H1 (cell line): ENCODE data around the gene CD72. TPM values are rescaled to one million over a fixed set of nuclear protein-coding genes. Genes with fewer than 3 reads are reported as not detected.

Source experiments
- CTBP2 ChIP-seq: IDR thresholded peaks from 2 replicates; pipeline ENCODE4 v1.7.0; 2011; ENCODE audit warnings: borderline replicate concordance, mild to moderate bottlenecking, moderate library complexity, mixed read lengths, low read length; ENCODE audit not compliant: insufficient read depth, insufficient read length
- KDM4A ChIP-seq: IDR thresholded peaks from one replicate; pipeline ENCODE4 v1.7.1; 2012; ENCODE audit warnings: low read depth, mild to moderate bottlenecking, moderate library complexity, low read length, inconsistent platforms; ENCODE audit not compliant: severe bottlenecking
- NANOG ChIP-seq: IDR thresholded peaks from 2 replicates; pipeline ENCODE4 v1.6.1; 2011; ENCODE audit warnings: low read length, low read depth, mild to moderate bottlenecking, inconsistent platforms; ENCODE audit not compliant: insufficient read depth, poor library complexity, severe bottlenecking
- NRF1 ChIP-seq: IDR thresholded peaks from 2 replicates; pipeline ENCODE4 v1.6.1; 2011; ENCODE audit warnings: mild to moderate bottlenecking, low read depth, low read length, improper control_type of control experiment
- SIX5 ChIP-seq: IDR thresholded peaks from 2 replicates; pipeline ENCODE4 v1.6.1; 2011; ENCODE audit warnings: mild to moderate bottlenecking, low read depth, low read length
- SP2 ChIP-seq: IDR thresholded peaks from 2 replicates; pipeline ENCODE4 v1.6.1; 2012; ENCODE audit warnings: mild to moderate bottlenecking, low read length, inconsistent platforms
- TAF7 ChIP-seq: optimal IDR thresholded peaks from 2 replicates; pipeline ENCODE3; 2011; ENCODE audit warnings: low read depth, mild to moderate bottlenecking, inconsistent platforms, low read length, moderate library complexity, borderline replicate concordance
- TEAD4 ChIP-seq: IDR thresholded peaks from 2 replicates; pipeline ENCODE4 v1.6.1; 2012; ENCODE audit warnings: low read depth, low read length, inconsistent platforms, mixed read lengths
- polyA plus RNA-seq, 7 experiments: library from polyadenylated mRNA; depleted of rRNA in 3 of 7; stranded (reverse) in 5 of 7; unstranded in 2 of 7; fragments of >200 nt in 5 of 7; fragments of 200-250 nt in 2 of 7; gene quantifications; 1 replicate in 5 of 7; 2 replicates in 1 of 7; 4 replicates in 1 of 7; pipeline versions ENCODE4 v1.2.1 to v1.2.3, GENCODE V29; 2011 to 2013; ENCODE audit warnings: missing spikeins in 2 of 7, mixed read lengths in 2 of 7
- total RNA-seq: library from RNA; stranded (reverse); fragmentation: NEBNext Ultra II Directional; extraction: Animal tissue kit (Norgen Biotek cat#: 25700); gene quantifications from 2 replicates; pipeline ENCODE4 v1.2.1, GENCODE V29; 2021

The CD72 gene
- total and polyA plus RNA-seq, 2 of the 8 experiments (the other 6 are each of a cell fraction or from before 2014, with no cell fraction given) = 4.0 to 4.5 TPM

GRCh38 chr9:35656348-35656747 is 38.1 kb upstream of the CD72 start (continued):
- TF ChIP-seq KDM4A (no peak), SP2 (no peak), TAF7 (no peak), CTBP2 (no peak), SIX5 (no peak), NANOG (no peak), TEAD4 (no peak), NRF1 (no peak)
